ENCODE results near the gene CD4.
"Not testable (repeated sequence)": the region's sequence is repeated elsewhere in the genome, so short reads cannot be mapped to it uniquely, and the experiment has no call there.

Gene CD4

GRCh38 chr12:6788972-6789924 lies at the start of gene CD4:
CD4 (plus strand) TSS chr12:6789528; CDS start chr12:6800139, 10,611 bp downstream.
- peak; percentile 58 for DNase-seq

- DNase-seq = not testable (repeated sequence)
Observed at GRCh38 chr12:6742080-6742479, 47.2 kb upstream of the CD4 start.

GRCh38 chr12:6742834-6743233 lies 46.5 kb upstream of the CD4 start:
- DNase-seq = no peak

- DNase-seq = not testable (repeated sequence)
Observed at GRCh38 chr12:6743300-6743699, 46.0 kb upstream of the CD4 start.

GRCh38 chr12:6745741-6746525 lies 43.4 kb upstream of the CD4 start:
- no peak for DNase-seq

- DNase-seq = no peak
Observed at GRCh38 chr12:6747216-6747615, 42.1 kb upstream of the CD4 start.

GRCh38 chr12:6748761-6749160 lies 40.6 kb upstream of the CD4 start:
- DNase-seq = no peak

- DNase-seq = no peak
Observed at GRCh38 chr12:6750506-6750905, 38.8 kb upstream of the CD4 start.

- no peak for DNase-seq
Observed at GRCh38 chr12:6751767-6752166, 37.6 kb upstream of the CD4 start.

GRCh38 chr12:6752167-6752920 lies 37.0 kb upstream of the CD4 start:
- peak; percentile 38 for DNase-seq

GRCh38 chr12:6752921-6753771 lies 36.2 kb upstream of the CD4 start, which contains the start of gene MLF2:
MLF2 (minus strand) TSS chr12:6753141; CDS start chr12:6752334, 807 bp downstream.
- DNase-seq = peak; percentile 99

GRCh38 chr12:6753772-6754356 lies 35.5 kb upstream of the CD4 start:
- no peak for DNase-seq

GRCh38 chr12:6754411-6754810 lies 34.9 kb upstream of the CD4 start:
- no peak for DNase-seq

GRCh38 chr12:6757028-6757690 lies 32.2 kb upstream of the CD4 start:
- DNase-seq = peak; percentile 39

GRCh38 chr12:6758506-6759095 lies 30.7 kb upstream of the CD4 start:
- no peak for DNase-seq

GRCh38 chr12:6759741-6760140 lies 29.6 kb upstream of the CD4 start:
- no peak for DNase-seq

- no peak for DNase-seq
Observed at GRCh38 chr12:6763380-6763779, 25.9 kb upstream of the CD4 start.

GRCh38 chr12:6764011-6764828 lies 25.1 kb upstream of the CD4 start:
- DNase-seq = peak; percentile 88

- peak; percentile 85 for DNase-seq
Observed at GRCh38 chr12:6765048-6765633, 24.2 kb upstream of the CD4 start.
